Testis (tissue), 3 donors: Measurements from ENCODE around the gene RUNX3. TPM values are rescaled to one million over a fixed set of nuclear protein-coding genes. Genes with fewer than 3 reads are reported as not detected.

Experiments
- DNase-seq: peaks from one replicate; pipeline ENCODE4 v3.0.0-alpha.2; 2019
- H3K27ac ChIP-seq, 2 donors: fragments of 200-600 bp; sonication (generic); one replicate each; pipeline ENCODE4 v1.5.1; 2019
- H3K27me3 ChIP-seq: fragments of 200-600 bp; sonication (generic); one replicate; pipeline ENCODE4 v1.5.1; 2019
- H3K36me3 ChIP-seq: fragments of 200-600 bp; sonication (generic); one replicate; pipeline ENCODE4 v1.5.1; 2017; ENCODE audit warnings: low read depth; ENCODE audit errors: missing control alignments
- H3K4me1 ChIP-seq: fragments of 200-600 bp; sonication (generic); one replicate; pipeline ENCODE4 v1.5.1; 2019
- H3K4me3 ChIP-seq, 2 donors: fragments of 200-600 bp; sonication (generic); one replicate each; pipeline ENCODE4 v1.5.1; 2017 to 2019
- H3K9me3 ChIP-seq: fragments of 200-600 bp; sonication (generic); one replicate; pipeline ENCODE4 v1.5.1; 2017
- CTCF ChIP-seq, 3 experiments: fragments of 450-650 bp in 2 of 3; fragments of 200-600 bp in 1 of 3; sonication (generic) in 1 of 3; IDR thresholded peaks; one replicate each; pipeline ENCODE4 v1.5.1; 2016 to 2019; ENCODE audit warnings: antibody characterized with exemption in 3 of 3, mild to moderate bottlenecking in 2 of 3, moderate library complexity in 1 of 3
- POLR2A ChIP-seq: fragments of 450-650 bp; IDR thresholded peaks from one replicate; pipeline ENCODE4 v1.6.1; 2017; ENCODE audit warnings: antibody characterized with exemption, mild to moderate bottlenecking, moderate library complexity
- WGBS, 2 donors: methylation state at CpG; one replicate each; pipeline ENCODE4 v1.1.5; 2018; 5-methylcytosine and 5-hydroxymethylcytosine counted together
- intact Hi-C: fragments of 100-400 bp; cut with DNase I; formaldehyde crosslinking; loops from one replicate; pipeline ENCODE4 v1.15.1; 2023; ENCODE audit warnings: low total_unique reads
- polyA plus RNA-seq: library from polyadenylated mRNA; stranded (reverse); fragments of 350-450 nt; fragmentation: Illumina TruSeq; extraction: RNeasy Lipid Tissue Mini Kit (QIAGEN cat#74804); gene quantifications from one replicate; pipeline ENCODE4 v1.2.3, GENCODE V29; 2014; ENCODE audit warnings: low read depth, low replicate concordance; ENCODE audit not compliant: insufficient read depth
- total RNA-seq, 2 donors: library from RNA; depleted of rRNA; stranded (reverse); fragments of >200 nt; gene quantifications; one replicate each; pipeline ENCODE4 v1.2.3, GENCODE V29; 2016

RUNX3 gene
- total and polyA plus RNA-seq, 3 donors from 2014 or later: 5.1 to 6.4 (median 5.7) TPM

- Histone ChIP-seq H3K4me3 (no peak overlapping the region), H3K27ac (no peak overlapping the region), H3K4me1 (no peaks in the 10 kb centered on the region), H3K27me3 (no peaks in the 10 kb centered on the region), H3K9me3 (no peaks in the 10 kb centered on the region), H3K36me3 (no peaks in the 10 kb centered on the region)
- 92 to 96% methylated on average over 9 to 16 of the region's 16 CpGs for WGBS, 2 donors
- intact Hi-C loops: no loop called here
- DNase-seq: no peak
- TF ChIP-seq CTCF (IDR thresholded peaks at IDR 0.05) (no peak), POLR2A (no peak)
These were observed 12.6 kb downstream of the RUNX3 start for GRCh38 chr1:24917327-24918074.

GRCh38 chr1:24915816-24916602 lies 14.1 kb downstream of the RUNX3 start:
- Histone ChIP-seq H3K4me3 (no peak overlapping the region), H3K36me3 (no peaks in the 10 kb centered on the region), H3K4me1 (no peaks in the 10 kb centered on the region), H3K27me3 (no peaks in the 10 kb centered on the region), H3K9me3 (no peaks in the 10 kb centered on the region), H3K27ac (no peak overlapping the region)
- no peak for DNase-seq
- TF ChIP-seq CTCF (IDR thresholded peaks at IDR 0.05) (no peak), POLR2A (no peak)
- 90 to 96% methylated on average over 14 to 21 of the region's 21 CpGs for WGBS, 2 donors
- intact Hi-C loops: no loop called here

- Histone ChIP-seq H3K9me3 (no peaks in the 10 kb centered on the region), H3K4me3 (no peak overlapping the region), H3K36me3 (no peaks in the 10 kb centered on the region), H3K27me3 (no peaks in the 10 kb centered on the region), H3K4me1 (no peaks in the 10 kb centered on the region), H3K27ac (no peak overlapping the region)
- 51 to 60% methylated on average over 9 to 33 of the region's 33 CpGs for WGBS, 2 donors
- TF ChIP-seq POLR2A: no peak
- no peak for TF ChIP-seq CTCF (IDR thresholded peaks at IDR 0.05)
- DNase-seq: no peak
- intact Hi-C loops: no loop called here
These were observed 15.6 kb downstream of the RUNX3 start for GRCh38 chr1:24914226-24915069.

GRCh38 chr1:24913616-24914225 lies 16.4 kb downstream of the RUNX3 start:
- H3K4me3 ChIP-seq: no peak overlapping the region
- WGBS, 2 donors: 86 to 88% methylated on average over 7 to 10 of the region's 10 CpGs
- H3K4me1 ChIP-seq: no peaks in the 10 kb centered on the region
- H3K27me3 ChIP-seq: no peaks in the 10 kb centered on the region
- no peaks in the 10 kb centered on the region for H3K36me3 ChIP-seq
- no peak overlapping the region for H3K27ac ChIP-seq
- TF ChIP-seq CTCF (IDR thresholded peaks at IDR 0.05) (no peak), POLR2A (no peak)
- DNase-seq: no peak
- intact Hi-C loops: no loop called here
- no peaks in the 10 kb centered on the region for H3K9me3 ChIP-seq
